ENCODE data around the gene TLCD3B.

GRCh38 chr16:30052671-30053372, 21.8 kb upstream of the TLCD3B start:
- TF ChIP-seq CTCF (IDR thresholded peaks at IDR 0.05; ENCODE audit: poor library complexity, severe bottlenecking) (no peak), REST (IDR thresholded peaks at IDR 0.05; ENCODE audit: borderline replicate concordance) (peak; percentile 53)

All from neural cell (in vitro differentiated cells).